AG10803 (cell line): Measurements from ENCODE around the gene DLG2.
"Not testable (repeated sequence)": the region's sequence is repeated elsewhere in the genome, so short reads cannot be mapped to it uniquely, and the experiment has no call there.

Source experiments
- DNase-seq: peaks from one replicate; pipeline ENCODE4 v3.0.0; 2010; ENCODE audit warnings: low read depth
- H3K4me3 ChIP-seq: 2 replicates; pipeline ENCODE4 v1.5.1; 2011; ENCODE audit warnings: mild to moderate bottlenecking, low read length, control low read depth
- TF ChIP-seq, protein P1 (sequence below): conservative IDR thresholded peaks from 2 replicates; pipeline ENCODE4 v1.5.1; 2011; ENCODE audit warnings: mild to moderate bottlenecking, low read length, control low read depth, inconsistent platforms

DLG2 gene

DNA sequence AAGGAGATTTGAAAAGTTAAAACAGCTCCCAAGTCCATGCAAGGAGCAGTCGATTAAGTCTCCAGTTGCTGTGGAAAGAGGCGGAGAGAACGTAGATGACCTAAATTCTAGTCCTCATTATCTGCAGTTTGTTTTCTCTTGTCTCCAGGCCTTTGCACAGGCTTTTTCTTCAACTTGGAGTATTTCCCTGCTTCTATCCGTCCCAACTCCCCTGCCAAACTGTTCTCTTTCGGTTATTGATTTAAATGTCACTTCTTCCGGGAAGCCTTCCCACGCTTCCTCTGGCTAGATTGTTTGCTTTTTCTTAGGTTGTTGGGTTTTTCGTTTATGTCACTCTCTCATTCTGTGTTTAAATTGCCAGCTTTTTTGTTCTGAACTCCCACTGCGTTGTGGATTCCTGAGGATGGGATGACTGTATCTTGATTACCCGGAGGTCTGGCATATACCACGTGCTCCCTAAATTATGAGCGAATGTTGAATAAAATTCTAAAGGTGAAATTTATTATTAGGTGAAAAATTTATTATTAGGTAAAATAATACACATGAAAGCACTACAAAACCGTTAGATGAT, 1.7 kb upstream of the DLG2 start:
- DNase-seq: no peak
- TF ChIP-seq, protein P1, sequence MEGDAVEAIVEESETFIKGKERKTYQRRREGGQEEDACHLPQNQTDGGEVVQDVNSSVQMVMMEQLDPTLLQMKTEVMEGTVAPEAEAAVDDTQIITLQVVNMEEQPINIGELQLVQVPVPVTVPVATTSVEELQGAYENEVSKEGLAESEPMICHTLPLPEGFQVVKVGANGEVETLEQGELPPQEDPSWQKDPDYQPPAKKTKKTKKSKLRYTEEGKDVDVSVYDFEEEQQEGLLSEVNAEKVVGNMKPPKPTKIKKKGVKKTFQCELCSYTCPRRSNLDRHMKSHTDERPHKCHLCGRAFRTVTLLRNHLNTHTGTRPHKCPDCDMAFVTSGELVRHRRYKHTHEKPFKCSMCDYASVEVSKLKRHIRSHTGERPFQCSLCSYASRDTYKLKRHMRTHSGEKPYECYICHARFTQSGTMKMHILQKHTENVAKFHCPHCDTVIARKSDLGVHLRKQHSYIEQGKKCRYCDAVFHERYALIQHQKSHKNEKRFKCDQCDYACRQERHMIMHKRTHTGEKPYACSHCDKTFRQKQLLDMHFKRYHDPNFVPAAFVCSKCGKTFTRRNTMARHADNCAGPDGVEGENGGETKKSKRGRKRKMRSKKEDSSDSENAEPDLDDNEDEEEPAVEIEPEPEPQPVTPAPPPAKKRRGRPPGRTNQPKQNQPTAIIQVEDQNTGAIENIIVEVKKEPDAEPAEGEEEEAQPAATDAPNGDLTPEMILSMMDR: no peak
- peak overlapping the region; percentile 75 for H3K4me3 ChIP-seq

DNA sequence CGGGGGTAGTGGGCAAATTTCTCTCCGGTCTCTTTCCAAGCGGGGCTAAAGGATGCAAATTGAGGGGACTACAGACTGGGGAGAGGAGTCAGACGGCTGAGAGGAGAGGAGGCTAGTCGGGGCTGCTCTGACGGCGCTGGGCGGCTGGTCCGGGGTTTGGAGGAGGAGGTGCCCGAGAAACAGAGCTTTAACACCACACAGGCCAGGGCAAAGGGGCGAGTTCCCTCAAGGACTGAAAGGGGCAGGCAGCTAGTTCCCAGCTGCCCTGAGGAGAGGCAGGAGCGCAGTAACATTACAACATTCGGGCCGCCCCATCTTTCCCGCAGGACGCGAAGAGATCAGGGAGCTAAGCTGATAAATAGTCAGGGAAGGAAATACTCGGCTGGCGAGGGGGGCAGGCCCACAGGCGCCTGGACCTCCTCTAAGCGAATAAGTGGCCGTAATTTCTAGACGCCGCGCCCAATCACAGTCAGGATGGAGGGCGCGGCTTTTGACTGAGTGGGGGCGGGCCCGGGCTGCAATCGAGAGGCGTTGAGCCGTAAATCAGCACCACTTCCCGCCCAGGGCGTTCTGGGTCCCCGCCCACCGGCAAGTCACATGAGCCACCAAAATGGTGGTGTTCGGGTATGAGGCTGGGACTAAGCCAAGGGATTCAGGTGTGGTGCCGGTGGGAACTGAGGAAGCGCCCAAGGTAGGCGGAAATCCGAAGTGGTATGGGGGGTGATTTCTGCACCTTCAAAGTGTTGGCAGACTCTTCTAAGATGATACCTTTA, 1.0 kb upstream of the DLG2 start, which contains the start of gene TMEM126B:
TSS of gene TMEM126B (plus strand) at position 596 of the 773 bp plus-strand sequence. CDS start at position 611, 15 bp downstream.
- TF ChIP-seq, protein P1: no peak
- peak; percentile 96 for DNase-seq
- H3K4me3 ChIP-seq: peak within 1 kb of the TSS; percentile 75

DNA sequence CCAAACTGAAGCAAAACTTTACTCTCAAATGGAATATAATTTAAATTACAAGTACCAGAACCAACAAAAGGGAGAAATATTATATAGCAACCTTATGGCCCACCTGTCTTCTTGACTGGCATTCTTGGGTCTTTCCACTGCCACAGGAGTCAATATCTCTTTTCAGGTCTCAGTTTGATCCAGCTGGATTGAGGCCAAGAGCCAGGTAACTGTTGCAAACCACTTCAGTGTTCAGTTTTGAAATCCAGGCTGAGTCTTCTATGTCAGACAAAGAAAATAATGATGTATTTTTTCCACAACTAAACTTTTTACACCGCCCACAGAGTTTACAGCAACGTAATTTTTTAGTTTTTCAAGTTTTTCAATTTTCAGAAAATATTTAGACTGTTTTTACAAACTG, 648 bp downstream of the DLG2 start:
- TF ChIP-seq, protein P1: no peak

DNA sequence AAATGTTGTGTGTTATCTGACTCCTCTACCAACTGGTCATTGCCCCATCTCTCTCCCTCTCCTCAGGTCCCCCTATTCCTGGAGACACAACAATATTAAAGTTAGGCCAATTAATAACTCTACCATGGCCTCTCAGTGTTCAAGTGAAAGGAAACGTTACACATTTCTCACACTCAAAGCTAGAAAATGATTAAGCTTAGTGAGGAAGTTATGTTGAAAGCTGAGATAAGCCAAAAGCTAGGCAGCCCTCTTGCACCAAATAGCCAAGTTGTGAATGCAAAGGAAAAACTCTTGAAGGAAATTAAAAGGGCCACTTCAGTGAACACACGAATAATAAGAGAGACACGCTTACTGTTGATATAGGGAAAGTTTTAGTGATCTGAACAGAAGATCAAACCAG, 6.9 kb downstream of the DLG2 start:
- no peak overlapping the region for H3K4me3 ChIP-seq
- no peak for DNase-seq
- TF ChIP-seq, protein P1: no peak

More for the DNA sequence above, 648 bp downstream of the DLG2 start:
- no peak for DNase-seq
- peak overlapping the region; percentile 75 for H3K4me3 ChIP-seq

DNA sequence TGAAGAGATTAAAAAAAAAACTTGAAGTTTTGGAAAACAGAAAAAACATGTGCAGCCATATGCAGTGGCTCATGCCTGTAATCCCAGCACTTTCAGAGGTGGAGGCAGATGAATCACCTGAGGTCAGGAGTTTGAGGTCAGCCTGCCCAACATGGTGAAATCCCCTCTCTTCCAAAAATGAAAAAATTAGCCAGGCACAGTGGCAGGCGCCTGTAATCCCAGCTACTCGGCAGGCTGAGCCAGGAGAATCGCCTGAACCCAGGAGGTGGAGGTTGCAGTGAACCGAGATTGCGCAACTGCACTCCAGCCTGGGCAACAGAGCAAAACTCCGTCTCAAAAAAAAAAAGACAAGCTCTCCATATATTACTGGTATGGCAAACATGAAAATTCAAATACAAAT, 7.6 kb downstream of the DLG2 start:
- DNase-seq: peak; percentile 3
- no peak overlapping the region for H3K4me3 ChIP-seq
- TF ChIP-seq, protein P1: no peak

DNA sequence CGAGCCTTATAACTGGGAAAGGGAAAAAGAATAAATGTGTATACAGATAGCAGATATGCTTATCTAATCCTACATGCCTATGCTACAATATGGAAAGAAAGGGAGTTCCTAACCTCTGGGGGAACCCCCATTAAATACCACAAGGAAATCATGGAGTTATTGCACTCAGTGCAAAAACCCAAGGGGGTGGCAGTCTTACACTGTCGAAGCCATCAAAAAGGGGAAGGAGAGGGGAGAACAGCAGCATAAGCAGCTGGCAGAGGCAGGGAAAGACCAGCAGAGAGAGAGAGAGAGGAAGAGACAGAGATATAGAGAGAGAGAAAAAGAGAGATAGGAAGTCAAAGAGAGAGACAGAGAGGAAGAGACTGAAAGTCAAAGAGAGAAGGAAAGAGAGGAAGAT, 15.5 kb downstream of the DLG2 start:
- DNase-seq, H3K4me3 ChIP-seq: not testable (repeated sequence)

DNA sequence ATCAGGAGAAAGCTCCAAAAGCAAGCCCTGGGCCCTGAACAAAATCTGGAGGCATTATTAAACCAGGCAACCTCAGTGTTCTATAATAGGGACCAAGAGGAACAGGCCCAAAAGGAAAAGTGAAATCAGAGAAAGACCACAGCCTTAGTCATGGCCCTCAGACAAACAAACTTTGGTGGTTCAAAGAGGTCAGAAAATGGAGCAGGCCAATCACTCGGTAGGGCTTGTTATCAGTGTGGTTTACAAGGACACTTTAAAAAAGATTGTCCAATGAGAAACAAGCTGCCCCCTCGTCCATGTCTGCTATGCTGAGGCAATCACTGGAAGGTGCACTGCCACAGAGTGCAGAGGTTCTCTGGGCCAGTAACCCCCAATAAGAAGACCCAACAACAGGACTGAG, 17.9 kb downstream of the DLG2 start:
- not testable (repeated sequence) for H3K4me3 ChIP-seq, DNase-seq

DNA sequence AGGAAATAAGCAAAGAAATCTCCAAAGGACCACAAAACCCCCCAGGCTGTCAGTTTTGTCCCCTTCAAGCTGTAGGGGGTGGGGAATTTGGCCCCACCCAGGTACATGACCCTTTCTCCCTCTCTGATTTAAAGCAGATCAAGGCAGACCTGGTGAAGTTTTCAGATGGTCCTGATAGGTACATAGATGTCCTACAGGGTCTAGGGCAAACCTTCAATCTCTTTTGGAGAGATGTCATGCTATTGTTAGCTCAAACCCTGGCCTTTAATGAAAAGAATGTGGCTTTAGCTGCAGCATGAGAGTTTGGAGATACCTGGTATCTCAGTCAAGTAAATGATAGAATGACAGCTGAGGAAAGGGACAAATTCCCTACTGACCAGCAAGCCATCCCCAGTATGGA, 18.5 kb downstream of the DLG2 start:
- not testable (repeated sequence) for H3K4me3 ChIP-seq, DNase-seq

DNA sequence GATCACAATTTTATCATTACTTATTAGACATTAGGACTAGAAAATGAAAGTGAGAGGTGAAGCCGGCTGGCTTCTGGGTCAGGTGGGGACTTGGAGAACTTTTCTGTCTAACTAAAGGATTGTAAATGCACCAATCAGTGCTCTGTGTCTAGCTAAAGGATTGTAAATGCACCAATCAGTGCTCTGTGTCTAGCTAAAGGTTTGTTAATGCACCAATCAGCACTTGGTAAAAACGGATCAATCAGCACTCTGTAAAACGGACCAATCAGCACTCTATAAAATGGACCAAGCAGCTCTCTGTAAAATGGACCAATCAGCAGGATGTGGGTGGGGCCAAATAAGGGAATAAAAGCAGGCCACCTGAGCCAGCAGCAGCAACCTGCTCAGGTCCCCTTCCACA, 20.9 kb downstream of the DLG2 start:
- not testable (repeated sequence) for H3K4me3 ChIP-seq, DNase-seq
